ENCODE measurements around the gene PPP1R15A.
"Not testable (repeated sequence)": the region's sequence is repeated elsewhere in the genome, so short reads cannot be mapped to it uniquely, and the experiment has no call there.

DNA sequence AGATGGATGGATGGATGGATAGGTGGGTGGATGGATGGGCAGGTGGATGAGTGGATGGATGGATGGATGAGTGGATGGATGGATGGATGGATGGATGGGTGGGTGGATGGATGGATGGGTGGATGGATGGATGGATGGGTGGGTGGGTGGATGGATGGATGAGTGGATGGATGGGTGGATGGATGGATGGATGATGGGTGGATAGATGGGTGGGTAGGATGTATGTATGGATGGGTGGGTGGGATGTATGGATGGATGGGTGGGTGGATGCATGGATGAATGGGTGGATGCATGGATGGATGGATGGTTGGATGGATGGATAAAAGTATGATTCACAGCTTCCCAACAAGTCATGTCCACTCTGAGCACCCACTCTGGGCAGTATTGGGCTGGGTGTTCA, 31.6 kb downstream of the PPP1R15A start:
- TF ChIP-seq, protein P1, sequence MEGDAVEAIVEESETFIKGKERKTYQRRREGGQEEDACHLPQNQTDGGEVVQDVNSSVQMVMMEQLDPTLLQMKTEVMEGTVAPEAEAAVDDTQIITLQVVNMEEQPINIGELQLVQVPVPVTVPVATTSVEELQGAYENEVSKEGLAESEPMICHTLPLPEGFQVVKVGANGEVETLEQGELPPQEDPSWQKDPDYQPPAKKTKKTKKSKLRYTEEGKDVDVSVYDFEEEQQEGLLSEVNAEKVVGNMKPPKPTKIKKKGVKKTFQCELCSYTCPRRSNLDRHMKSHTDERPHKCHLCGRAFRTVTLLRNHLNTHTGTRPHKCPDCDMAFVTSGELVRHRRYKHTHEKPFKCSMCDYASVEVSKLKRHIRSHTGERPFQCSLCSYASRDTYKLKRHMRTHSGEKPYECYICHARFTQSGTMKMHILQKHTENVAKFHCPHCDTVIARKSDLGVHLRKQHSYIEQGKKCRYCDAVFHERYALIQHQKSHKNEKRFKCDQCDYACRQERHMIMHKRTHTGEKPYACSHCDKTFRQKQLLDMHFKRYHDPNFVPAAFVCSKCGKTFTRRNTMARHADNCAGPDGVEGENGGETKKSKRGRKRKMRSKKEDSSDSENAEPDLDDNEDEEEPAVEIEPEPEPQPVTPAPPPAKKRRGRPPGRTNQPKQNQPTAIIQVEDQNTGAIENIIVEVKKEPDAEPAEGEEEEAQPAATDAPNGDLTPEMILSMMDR (IDR thresholded peaks at IDR 0.05; ENCODE audit: low read depth, low read length, missing input control): not testable (repeated sequence)
- TF ChIP-seq FOXA2 (IDR thresholded peaks at IDR 0.05); SP1 (IDR thresholded peaks at IDR 0.05); TAF1 (conservative IDR thresholded peaks at IDR 0.05); GABPA (IDR thresholded peaks at IDR 0.05 in 1 of 2, conservative IDR thresholded peaks at IDR 0.05 in 1 of 2): not testable (repeated sequence)

Data from liver (tissue), 3 donors.